HG03469 (cell line): ENCODE results near the gene MAEL.
"Not testable (repeated sequence)": the region's sequence is repeated elsewhere in the genome, so short reads cannot be mapped to it uniquely, and the experiment has no call there.

ENCODE experiments used
- ATAC-seq: cut with Tn5 transposase; IDR thresholded peaks from one replicate; pipeline ENCODE4 v1.9.1; 2021; ENCODE audit warnings: mild to moderate bottlenecking, moderate library complexity, moderate number of reproducible peaks; ENCODE audit not compliant: unreplicated experiment

Gene MAEL

DNA sequence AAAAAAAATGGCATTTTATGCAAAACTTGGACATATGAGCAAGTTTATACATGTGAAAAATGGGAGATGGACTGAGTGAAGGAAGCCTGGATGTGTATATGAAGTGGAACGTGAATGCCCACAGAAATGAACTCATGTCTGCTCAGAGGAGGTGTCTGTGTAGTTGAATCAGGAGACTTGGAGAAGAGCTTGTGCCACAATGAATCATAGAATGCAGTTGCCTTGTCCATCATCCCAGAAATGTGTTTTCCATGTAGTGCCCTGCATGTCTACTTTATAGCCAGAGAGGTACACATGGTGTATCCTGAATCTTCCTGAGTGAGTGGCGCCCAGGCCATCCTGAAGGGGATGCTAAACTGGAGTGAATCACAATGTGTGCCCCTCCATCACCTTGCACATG, 11.1 kb upstream of the MAEL start:
- ATAC-seq: no peak

DNA sequence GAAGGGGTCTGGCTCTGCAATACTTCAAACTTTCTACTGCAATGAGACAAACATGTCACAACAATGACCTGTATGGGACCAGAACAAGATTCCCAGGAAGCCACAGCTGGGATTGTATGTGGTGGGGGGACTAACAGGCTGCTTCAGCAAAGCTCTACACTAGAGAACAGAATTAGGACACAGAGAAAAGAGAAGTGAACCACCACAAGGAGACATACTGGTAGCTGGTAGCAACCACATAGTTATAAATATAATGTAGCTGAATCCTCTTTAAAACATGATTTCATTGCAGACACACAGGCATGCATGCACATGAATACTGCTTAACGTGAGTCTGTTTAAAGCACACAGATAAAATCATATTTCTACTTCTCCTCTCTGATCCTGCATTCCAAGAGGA, 10.3 kb upstream of the MAEL start:
- ATAC-seq: peak; percentile 37

DNA sequence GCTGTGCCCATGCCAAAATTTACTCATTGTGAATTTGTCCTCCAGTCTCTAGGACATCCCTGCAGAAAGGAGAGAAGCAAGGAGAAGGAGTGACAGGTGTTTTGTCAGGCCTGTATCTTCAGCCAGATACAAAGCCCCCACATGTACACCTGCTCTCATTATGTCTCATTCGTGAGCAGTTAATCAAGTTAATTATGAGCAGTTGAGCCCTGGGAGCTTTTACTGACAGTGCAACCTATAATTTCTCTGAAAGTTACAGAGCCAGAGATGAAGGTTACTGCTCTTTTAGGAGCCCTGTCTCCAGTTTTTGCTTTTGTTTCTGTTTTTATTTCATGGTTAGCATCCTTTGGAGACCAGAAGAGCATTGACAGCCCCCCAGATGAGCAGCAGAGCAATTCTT, 8.7 kb upstream of the MAEL start:
- no peak for ATAC-seq

DNA sequence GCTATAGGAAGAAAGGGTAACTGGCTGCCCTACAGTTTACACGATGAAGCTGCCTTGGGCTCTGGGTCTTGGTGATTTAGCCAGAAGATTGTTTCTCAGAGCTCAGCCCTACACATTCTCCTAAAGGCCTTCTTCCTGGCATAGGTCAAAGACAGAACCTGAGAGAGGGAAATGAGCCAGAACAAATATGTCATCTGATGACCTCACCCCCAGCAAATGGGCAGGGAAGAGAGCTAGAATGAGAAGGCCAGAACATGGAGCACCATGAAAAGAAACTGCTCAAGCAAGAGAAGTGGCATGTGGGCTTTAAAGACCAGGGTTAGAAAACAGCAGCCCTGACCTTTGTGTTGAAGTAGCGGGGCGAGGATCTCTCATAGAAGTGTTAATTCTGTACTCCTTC, 8.3 kb upstream of the MAEL start:
- no peak for ATAC-seq

DNA sequence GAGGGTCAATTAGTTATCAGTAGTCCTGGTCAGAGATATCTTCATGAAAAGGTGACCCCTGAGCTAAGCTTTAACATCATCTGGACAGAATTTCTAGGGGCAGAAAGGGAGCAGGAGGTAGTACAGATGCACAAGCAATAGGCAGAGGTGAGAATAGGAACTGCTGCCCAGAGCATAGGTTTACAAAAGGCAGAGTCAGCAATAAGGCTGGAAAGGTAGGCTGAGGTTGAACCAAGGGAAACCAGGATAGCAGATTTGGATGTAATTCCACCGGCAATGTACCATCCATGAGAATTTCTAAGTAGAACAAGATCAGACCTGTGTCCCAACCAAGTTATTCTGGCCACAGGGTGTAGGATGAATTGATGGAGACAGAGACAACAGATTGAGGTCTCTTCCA, 7.5 kb upstream of the MAEL start:
- ATAC-seq: no peak

DNA sequence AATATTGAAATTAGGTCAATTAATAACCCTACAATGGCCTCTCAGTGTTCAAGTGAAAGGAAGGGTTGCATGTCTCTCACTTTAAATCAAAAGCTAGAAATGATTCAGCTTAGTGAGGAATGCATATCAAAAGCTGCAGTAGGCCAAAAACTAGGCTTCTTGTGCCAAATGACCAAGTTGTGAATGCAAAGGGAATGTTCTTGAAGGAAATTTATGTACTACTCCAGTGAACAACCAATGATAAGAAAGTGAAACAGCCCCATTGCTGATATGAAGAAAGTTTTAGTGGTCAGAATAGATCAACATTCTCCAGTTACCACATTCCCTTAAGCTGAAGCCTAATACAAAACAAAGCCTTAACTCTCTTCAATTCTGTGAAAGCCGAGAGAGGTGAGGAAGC, 10.0 kb downstream of the MAEL start:
- ATAC-seq: no peak

DNA sequence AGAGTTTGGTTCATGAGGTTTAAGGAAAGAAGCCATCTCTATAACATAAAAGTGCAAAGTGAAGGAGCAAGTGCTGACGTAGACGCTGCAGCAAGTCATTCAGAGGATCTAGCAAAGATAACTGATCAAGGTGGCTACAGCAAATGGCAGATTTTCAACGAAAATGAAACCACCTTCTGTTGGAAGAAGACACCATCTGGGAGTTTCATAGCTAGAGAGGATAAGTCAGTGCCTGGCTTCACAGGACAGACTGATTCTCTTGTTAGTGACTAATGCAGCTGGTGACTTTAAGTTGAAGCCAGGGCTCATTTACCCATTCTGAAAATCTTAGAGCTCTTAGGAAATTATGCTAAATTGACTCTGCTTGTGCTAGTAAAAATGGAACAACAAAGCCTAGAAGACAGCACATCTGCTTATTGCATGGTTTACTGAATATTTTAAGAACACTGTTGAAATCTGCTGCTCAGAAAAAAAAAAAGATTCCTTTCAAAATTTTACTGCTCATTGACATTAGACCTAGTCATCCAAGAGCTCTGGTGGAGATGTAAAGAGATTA, 10.5 kb downstream of the MAEL start:
- ATAC-seq: no peak

DNA sequence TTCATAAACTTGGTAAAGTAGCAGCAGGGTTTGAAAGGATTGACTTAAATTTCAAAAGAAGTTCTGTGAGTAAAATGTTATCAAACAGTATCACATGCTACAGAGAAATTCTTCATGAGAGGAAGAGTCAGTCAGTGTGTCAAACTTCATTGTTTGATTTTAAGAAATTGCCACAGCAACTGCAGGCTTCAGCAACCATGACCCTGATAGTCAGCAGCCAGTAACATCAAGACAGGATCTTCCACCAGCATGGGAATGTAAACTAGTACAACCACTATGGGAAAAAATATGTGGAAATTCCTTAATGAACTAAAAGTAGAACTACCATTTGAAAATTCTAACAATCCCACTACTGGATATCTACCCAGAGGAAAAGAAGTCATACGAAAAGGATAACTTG, 11.5 kb downstream of the MAEL start:
- no peak for ATAC-seq

DNA sequence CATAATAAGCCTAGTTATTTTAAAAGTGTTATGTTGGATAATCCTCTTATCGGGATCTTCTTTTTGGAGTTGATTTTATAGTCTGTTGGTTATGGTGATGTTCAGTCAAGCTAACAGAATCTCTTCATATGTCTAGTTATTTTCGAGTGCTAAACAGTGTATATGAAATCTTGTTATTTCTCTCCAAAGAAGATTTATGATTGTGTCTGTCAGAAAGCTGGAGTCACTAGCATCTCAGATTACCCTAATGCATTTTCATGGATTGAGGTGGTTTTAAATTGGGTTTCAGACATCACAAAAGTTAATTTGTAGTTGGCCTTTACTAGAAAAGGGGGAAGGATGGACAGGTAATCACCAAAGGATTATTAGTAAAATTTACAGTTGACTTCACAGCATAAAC, 13.3 kb downstream of the MAEL start:
- no peak for ATAC-seq

DNA sequence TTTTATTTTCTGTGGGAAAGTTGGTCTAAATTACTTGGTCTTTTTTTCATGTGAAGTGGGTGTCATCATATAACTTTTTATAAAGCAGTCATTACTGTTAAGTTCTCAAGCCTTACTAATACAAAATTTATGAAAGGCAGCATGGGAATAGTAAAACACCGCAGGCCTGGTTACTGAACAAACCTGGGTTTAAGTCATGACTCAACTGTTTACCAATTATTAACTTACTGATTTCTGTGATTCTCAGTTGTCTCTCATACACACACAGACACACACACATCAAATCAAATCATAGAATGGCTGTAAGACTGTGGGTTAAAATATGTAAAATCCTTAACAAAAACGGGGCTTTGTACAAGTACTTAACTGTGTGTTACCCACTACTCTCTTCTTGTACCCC, 14.6 kb downstream of the MAEL start:
- ATAC-seq: no peak

DNA sequence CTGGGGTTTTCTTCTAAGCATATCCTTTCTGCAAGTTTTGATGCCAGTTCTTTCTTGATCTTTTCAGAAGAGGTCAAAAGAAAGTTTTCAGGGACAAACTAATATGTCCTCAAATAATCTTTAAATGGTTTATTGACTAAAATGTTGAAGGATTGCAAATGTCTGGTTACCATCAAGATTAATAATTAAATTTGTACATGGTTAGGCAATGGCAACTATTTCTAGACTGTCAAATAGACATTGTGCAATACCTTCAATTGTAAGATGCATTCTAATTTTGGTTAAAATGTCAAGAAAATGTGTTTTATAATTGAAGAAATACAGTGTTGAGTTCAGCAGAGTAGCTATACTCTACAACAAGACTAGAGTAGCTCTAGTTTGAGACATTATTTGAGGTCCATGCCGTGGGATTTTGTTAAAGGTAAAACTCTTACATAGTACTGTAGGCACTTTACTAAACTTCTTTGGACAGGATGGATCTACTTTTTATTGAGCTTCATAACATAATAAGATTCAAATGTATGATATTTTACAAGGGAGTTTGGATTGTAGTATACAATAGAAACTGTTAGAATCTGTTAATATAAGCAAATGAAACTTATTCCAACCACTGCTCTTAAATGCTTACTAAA, 22.6 kb downstream of the MAEL start:
- no peak for ATAC-seq

DNA sequence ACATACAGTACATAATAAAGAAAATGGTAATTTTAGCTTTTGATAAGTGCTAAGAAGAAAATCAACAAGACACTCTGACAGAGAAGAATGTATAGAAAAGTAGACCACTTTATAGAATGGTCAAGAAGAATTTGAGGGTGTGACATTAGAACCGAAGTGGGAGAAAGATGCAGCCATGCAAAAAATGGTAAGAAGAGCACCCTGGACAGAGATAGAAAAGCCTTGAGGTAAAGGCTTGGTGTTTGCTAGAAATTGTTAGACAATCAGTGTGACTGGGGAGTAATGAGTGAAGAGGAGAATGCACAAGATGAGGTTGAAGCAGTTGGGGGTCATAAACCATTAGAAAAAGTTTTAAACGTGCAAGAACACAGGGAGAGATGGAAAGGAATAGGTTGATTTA, 23.5 kb downstream of the MAEL start:
- ATAC-seq: no peak

DNA sequence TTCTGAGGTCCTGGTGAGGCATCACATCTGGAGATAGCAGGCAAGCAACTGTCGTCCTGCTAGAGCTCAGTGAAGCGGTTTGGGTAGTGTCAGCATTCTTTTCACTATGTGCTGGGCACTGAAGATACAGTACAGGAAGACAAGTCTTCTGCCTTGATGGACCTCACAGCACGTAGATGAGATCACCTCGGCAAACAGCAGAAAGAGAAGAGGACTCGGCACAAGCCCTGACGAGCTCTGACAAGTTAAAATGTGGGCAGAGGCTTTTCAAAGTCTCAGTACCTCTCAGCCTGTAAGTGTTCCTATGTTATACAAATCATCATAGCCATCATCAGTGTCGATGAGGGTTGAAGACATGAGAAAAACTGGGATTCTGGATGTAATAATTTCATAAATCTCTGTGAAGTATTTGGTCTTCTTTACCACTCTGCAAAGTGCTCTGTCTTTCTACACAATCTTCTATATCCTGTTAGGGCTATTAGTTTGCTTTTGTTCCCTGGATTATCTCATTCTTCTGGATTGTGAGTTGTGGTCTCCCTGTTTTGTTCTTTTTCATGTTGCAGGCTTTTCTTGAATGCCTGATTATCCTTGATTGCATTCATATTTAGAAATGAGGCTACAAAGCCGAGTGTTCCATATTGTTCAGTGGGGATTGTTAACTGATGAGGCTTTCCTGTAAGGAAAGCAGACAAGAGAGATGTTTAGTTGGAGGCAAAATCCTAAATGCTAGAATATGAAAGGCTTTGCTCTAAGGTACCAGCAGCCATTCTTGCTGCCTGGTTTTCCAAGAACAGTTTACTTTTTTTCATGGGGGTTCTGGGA, 24.2 kb downstream of the MAEL start:
- ATAC-seq: no peak

DNA sequence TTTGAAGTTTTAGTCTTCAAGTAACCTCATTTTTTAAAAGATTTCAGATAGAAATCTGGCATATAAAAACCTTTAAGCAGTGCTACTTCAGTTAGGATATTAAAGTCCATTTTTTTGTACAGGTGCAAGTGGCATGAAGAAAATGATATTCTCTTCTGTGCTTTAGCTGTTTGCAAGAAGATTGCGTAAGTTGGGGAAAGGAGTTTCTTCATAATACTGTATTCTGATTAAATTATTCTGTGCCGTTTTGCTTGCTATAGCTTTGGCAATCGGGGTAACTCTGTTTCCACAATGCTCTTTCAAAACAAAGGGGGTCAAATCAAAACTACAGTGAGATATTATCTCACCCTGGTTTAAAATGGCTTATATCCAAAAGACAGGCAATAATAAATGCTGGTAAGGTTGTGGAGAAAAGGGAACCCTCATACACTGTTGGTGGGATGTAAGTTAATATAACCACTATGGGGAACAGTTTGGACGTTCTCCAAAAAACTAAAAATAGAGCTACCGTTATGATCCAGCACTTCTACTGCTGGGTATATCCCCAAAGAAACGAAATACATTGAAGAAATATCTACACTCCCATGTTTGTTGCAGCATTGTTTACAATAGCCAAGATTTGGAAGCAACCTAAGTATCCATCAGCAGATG, 27.1 kb downstream of the MAEL start:
- no peak for ATAC-seq

DNA sequence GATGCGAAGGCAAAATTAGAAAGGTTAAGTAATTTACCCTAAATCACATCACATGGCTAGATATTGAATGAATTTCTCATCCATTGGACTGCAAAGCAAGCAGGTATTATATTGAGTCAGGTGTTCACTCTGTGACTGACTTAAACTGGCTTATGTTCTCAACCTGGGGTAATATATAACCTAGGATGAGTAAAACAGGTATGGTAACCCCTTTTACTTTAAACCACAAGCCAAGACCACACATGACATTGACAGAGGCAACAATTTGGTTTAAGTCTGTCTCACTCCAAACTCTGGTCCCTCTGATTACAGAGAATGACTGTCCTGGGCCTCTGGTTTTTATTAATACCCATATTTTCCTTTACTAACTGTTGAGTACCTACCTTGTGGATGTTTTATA, 33.3 kb downstream of the MAEL start:
- ATAC-seq: no peak

DNA sequence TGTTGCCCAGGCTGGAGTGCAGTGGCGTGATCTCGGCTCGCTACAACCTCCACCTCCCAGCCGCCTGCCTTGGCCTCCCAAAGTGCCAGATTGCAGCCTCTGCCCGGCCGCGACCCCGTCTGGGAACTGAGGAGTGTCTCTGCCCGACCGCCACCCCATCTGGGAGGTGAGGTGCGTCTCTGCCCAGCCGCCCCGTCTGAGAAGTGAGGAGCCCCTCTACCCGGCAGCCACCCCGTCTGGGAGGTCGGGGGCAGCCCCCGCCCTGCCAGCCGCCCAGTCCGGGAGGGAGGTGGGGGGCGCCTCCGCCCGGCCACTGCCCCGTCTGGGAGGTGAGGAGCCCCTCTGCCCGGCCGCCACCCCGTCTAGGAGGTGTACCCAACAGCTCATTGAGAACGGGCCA, 40.5 kb downstream of the MAEL start:
- not testable (repeated sequence) for ATAC-seq

DNA sequence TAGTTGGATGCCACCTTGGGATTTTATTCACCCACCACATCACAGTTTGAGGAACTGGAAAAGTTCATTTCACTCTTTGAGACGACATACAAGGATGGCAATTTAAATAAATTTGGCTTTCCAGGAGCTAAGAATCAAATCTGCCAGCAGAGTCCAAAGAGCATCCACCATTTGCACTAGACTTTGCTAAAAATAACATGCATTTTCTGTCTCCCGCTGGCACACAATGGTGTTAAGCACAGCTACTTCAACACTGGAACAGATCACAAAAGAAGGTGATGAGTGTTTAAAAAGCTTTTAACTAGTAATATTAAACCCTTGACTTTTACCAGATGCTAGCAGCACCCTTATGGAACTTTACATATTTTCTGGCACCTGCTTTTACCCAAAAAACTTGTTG, 44.6 kb downstream of the MAEL start:
- ATAC-seq: no peak

DNA sequence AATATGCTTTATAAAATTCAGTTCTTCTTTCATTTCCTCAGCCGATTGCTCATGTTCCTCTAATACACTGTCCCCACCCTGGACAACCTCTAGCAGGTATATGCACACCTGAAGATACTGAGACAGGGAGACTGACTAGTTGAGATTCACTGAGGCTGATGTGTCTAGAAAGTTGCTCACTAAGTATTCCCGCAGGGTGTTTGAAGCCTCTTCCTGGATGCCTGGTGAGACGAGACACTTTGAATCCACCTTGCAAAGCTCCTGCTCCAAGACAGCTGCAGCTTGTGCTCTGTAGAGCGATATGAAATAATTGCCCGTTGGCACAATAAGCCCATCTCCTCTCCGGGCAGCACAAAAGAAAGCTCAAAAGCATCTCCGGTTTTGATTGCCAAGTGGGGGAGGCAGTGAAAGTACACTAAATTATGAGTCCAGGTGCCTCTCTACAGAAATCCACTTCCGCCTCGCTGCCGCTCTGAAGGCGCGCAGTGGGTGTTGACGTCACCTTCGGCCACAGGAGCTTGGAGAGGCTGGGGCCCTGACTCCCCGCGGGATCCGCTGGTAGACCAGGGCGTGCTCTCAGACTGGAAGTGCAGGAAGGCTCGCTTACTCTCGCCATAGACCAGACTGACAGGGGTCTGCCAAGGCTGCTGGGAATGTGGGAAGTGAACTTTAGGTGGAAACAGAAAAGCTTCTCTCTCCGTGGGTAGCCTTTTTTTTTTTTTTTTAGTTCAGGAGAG, 54.8 kb downstream of the MAEL start:
- peak; percentile 97 for ATAC-seq

DNA sequence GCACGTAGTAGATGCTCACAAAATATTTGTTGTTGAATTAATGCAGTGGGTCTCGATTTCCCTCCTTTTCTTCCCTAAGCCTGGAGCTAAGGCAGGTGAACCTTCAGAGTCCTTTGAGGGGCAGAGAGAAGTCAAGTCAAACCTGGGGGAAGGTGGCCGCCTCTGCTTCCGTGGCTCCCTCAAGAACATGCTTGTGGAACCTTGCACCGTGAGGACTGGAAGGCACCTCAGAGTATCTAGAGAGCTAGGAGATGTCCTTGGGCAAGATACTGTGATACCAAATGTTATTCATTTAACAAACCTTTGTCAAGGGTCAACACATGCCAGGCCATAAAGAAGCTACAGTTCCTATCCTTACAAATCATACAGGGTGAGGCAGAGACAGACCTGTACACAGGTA, 62.8 kb downstream of the MAEL start:
- no peak for ATAC-seq

DNA sequence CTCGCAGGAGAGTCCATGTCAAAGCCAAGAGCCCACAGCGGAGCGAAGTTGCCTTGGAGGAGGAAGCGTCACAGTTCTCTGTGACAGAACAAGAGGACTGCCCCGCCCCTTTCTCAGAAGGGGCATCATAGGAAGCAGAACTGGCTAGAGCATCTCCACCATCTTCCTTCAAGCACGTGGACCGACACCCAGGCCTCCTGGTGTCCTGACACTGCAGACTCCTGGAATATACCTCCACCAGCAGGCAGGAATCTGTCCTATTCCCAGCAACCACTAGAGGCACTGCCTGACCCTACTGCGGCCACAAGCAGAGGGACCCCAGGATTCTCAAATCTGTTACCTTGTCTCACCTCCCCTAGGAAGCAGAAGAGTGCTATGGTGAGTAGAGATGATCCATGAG, 63.3 kb downstream of the MAEL start:
- no peak for ATAC-seq

DNA sequence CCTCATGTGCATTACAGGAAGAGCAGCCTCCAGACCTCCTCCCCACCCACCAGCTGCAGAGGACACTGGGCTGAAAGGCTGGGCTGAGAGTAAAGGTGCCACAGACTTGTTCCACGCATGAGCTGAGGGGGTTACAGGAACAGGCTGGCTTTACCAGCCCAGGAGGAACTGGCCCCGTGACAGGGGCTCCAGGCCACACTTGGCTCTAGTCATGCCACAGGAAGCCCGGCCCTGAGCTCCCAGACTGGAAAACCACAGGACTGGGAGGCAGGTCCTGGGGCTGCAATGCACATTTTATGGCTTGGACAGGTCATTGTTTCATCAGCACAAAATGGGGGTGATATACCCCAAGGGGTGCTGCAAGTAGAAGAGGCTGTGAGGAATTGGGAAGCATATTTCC, 65.5 kb downstream of the MAEL start:
- no peak for ATAC-seq
